PC-3 (cell line): ENCODE data around the gene CYP19A1. TPM values are rescaled to one million over a fixed set of nuclear protein-coding genes. Genes with fewer than 3 reads are reported as not detected.

Experiments used
- ATAC-seq: fragments of 200-7000 bp; cut with Tn5 transposase; 2 replicates; pipeline ENCODE4 v1.9.1; 2020; ENCODE audit warnings: mild to moderate bottlenecking, moderate library complexity
- BruUV-seq: library from RNA; stranded (reverse); fragments of 400-500 nt; replicated peaks from 2 replicates; lab custom pipeline; 2021; lab: Mats Ljungman, UMichigan
- CTCF ChIA-PET: fragments of 300-600 bp; sonication (Branson Sonifier 250); formaldehyde crosslinking; loops from one replicate; lab custom pipeline; 2022; ENCODE audit warnings: antibody characterized with exemption; lab: Charles Lee
- POLR2A ChIA-PET: fragments of 300-600 bp; sonication (Branson Sonifier 250); formaldehyde crosslinking; loops from one replicate; lab custom pipeline; 2022; ENCODE audit warnings: antibody characterized with exemption; ENCODE audit not compliant: unreplicated experiment; lab: Charles Lee
- DNase-seq: peaks from one replicate; pipeline ENCODE4 v3.0.0-alpha.2; 2015
- H2AFZ ChIP-seq: fragments of 300-600 bp; sonication (generic); 2 replicates; pipeline ENCODE4 v1.6.0; 2016; ENCODE audit warnings: antibody characterized with exemption, low read length
- H3F3A ChIP-seq: fragments of 300-600 bp; sonication (generic); one replicate; pipeline ENCODE4 v1.6.0; 2017; ENCODE audit warnings: antibody characterized with exemption, low read length, control low read depth, mild to moderate bottlenecking; ENCODE audit not compliant: unreplicated experiment
- H3K27ac ChIP-seq: fragments of 300-600 bp; sonication (generic); 2 replicates; pipeline ENCODE4 v1.5.1; 2016; ENCODE audit warnings: mild to moderate bottlenecking, low read length
- H3K27me3 ChIP-seq: fragments of 300-600 bp; sonication (generic); 2 replicates; pipeline ENCODE4 v1.6.1; 2016; ENCODE audit warnings: low read length, mixed read lengths
- H3K36me3 ChIP-seq: fragments of 300-600 bp; sonication (generic); 2 replicates; pipeline ENCODE4 v1.6.1; 2016; ENCODE audit warnings: low read depth, mixed run types, low read length, mixed read lengths
- H3K4me1 ChIP-seq: fragments of 300-600 bp; sonication (generic); 2 replicates; pipeline ENCODE4 v1.5.1; 2016; ENCODE audit warnings: low read length; ENCODE audit not compliant: insufficient read depth
- H3K4me2 ChIP-seq: fragments of 300-600 bp; sonication (generic); 2 replicates; pipeline ENCODE4 v1.6.0; 2016; ENCODE audit warnings: low read length
- H3K4me3 ChIP-seq: fragments of 300-600 bp; sonication (generic); 2 replicates; pipeline ENCODE4 v1.5.1; 2016; ENCODE audit warnings: mild to moderate bottlenecking, low read length, mixed read lengths
- H3K79me2 ChIP-seq: fragments of 300-600 bp; sonication (generic); 2 replicates; pipeline ENCODE4 v1.6.1; 2017; ENCODE audit warnings: low read length, mixed read lengths
- H3K9ac ChIP-seq: fragments of 300-600 bp; sonication (generic); 2 replicates; pipeline ENCODE4 v1.6.0; 2016; ENCODE audit warnings: mild to moderate bottlenecking, low read length
- H3K9me2 ChIP-seq: fragments of 300-600 bp; sonication (generic); replicated peaks from 2 replicates; pipeline ENCODE4 v1.6.1; 2016; ENCODE audit warnings: mixed run types, low read length, mixed read lengths
- H3K9me3 ChIP-seq: fragments of 300-600 bp; sonication (generic); 2 replicates; pipeline ENCODE4 v1.6.1; 2016; ENCODE audit warnings: low read length, mixed read lengths
- H4K20me1 ChIP-seq: fragments of 300-600 bp; sonication (generic); 2 replicates; pipeline ENCODE4 v1.6.1; 2016; ENCODE audit warnings: low read length, mixed read lengths
- CTCF ChIP-seq: fragments of 300-600 bp; sonication (generic); conservative IDR thresholded peaks from 2 replicates; pipeline ENCODE4 v1.5.1; 2017; ENCODE audit warnings: antibody characterized with exemption, low read depth, mild to moderate bottlenecking, low read length
- EZH2 ChIP-seq: fragments of 300-600 bp; sonication (generic); IDR thresholded peaks from one replicate; pipeline ENCODE4 v1.6.1; 2017; ENCODE audit warnings: antibody characterized with exemption, mild to moderate bottlenecking, low read length; ENCODE audit not compliant: unreplicated experiment
- EZH2phosphoT487 ChIP-seq: fragments of 300-600 bp; sonication (generic); IDR thresholded peaks from 2 replicates; pipeline ENCODE4 v1.6.1; 2018; ENCODE audit warnings: mild to moderate bottlenecking, antibody characterized with exemption, low read length, borderline replicate concordance
- intact Hi-C: fragments of 100-400 bp; cut with micrococcal nuclease; formaldehyde crosslinking; loops from 2 replicates; pipeline ENCODE4 v1.9.0; 2023
- total RNA-seq: library from RNA; depleted of rRNA; stranded (reverse); fragments of >200 nt; gene quantifications from 2 replicates; pipeline ENCODE4 v1.2.3, GENCODE V29; 2014

The CYP19A1 gene
- total RNA-seq, 1 experiment from 2014 or later = not detected

GRCh38 chr15:51185213-51186159 lies 152.9 kb downstream of the CYP19A1 start:
- Histone ChIP-seq H3K79me2 (no peaks in the 10 kb centered on the region), H3K4me1 (no peaks in the 10 kb centered on the region), H3K27ac (no peak overlapping the region), H2AFZ (no peak overlapping the region), H3K36me3 (no peaks in the 10 kb centered on the region), H3K4me3 (no peak overlapping the region), H3K27me3 (peaks cover 32% of the 10 kb centered on the region), H3K9me3 (no peaks in the 10 kb centered on the region), H3K4me2 (no peak overlapping the region), H3K9ac (no peak overlapping the region), H4K20me1 (no peaks in the 10 kb centered on the region), H3K9me2 (no peaks in the 10 kb centered on the region), H3F3A (no peaks in the 10 kb centered on the region)
- ChIA-PET CTCF (interaction anchor here (0.7 kb wide), 1 partner anchor 249 kb away, joined by 3 read pairs; no protein-coding TSS in a partner anchor), POLR2A (interaction anchor here (0.8 kb wide), 1 partner anchor 22 kb away, joined by 3 read pairs; no protein-coding TSS in a partner anchor)
- DNase-seq = no peak
- ATAC-seq = no peak
- BruUV-seq = no TSS peak
- intact Hi-C loops = no loop called here
- TF ChIP-seq CTCF (no peak), EZH2 (no peak), EZH2phosphoT487 (no peak)

GRCh38 chr15:51184627-51185026 lies 153.8 kb downstream of the CYP19A1 start:
- CTCF ChIA-PET = no interaction called here
- Histone ChIP-seq H3K9me2 (no peaks in the 10 kb centered on the region), H3K4me1 (no peaks in the 10 kb centered on the region), H3F3A (no peaks in the 10 kb centered on the region), H4K20me1 (no peaks in the 10 kb centered on the region), H3K4me2 (no peak overlapping the region), H3K4me3 (no peak overlapping the region), H3K36me3 (no peaks in the 10 kb centered on the region), H3K9me3 (no peaks in the 10 kb centered on the region), H3K9ac (no peak overlapping the region), H3K27me3 (peaks cover 32% of the 10 kb centered on the region), H3K27ac (no peak overlapping the region), H3K79me2 (no peaks in the 10 kb centered on the region), H2AFZ (no peak overlapping the region)
- BruUV-seq = no TSS peak
- no peak for TF ChIP-seq CTCF
- no peak for TF ChIP-seq EZH2
- no peak for TF ChIP-seq EZH2phosphoT487
- DNase-seq (no peak), ATAC-seq (peak; percentile 24; the same call in 1 of the 2 replicates)
- intact Hi-C loops = no loop called here
- POLR2A ChIA-PET = interaction anchor here (0.8 kb wide), 1 partner anchor 21 kb away, joined by 3 read pairs; no protein-coding TSS in a partner anchor

GRCh38 chr15:51183076-51183475 lies 155.3 kb downstream of the CYP19A1 start:
- no peaks in the 10 kb centered on the region for H4K20me1 ChIP-seq
- peaks cover 32% of the 10 kb centered on the region for H3K27me3 ChIP-seq
- no peaks in the 10 kb centered on the region for H3K79me2 ChIP-seq
- no peaks in the 10 kb centered on the region for H3K9me2 ChIP-seq
- H3F3A ChIP-seq = no peaks in the 10 kb centered on the region
- no peak overlapping the region for H3K4me3 ChIP-seq
- H3K27ac ChIP-seq = no peak overlapping the region
- ATAC-seq (peak; percentile 22), DNase-seq (no peak)
- ChIA-PET CTCF (no interaction called here), POLR2A (no interaction called here)
- no peaks in the 10 kb centered on the region for H3K9me3 ChIP-seq
- H3K9ac ChIP-seq = no peak overlapping the region
- H3K4me1 ChIP-seq = no peaks in the 10 kb centered on the region
- no peak overlapping the region for H2AFZ ChIP-seq
- TF ChIP-seq EZH2 = no peak
- no peak for TF ChIP-seq EZH2phosphoT487
- TF ChIP-seq CTCF = no peak
- BruUV-seq = no TSS peak
- intact Hi-C loops = no loop called here
- no peaks in the 10 kb centered on the region for H3K36me3 ChIP-seq
- no peak overlapping the region for H3K4me2 ChIP-seq
